ENCODE measurements around the gene AK8.
A peak's percentile ranks its signal among the peaks of the same experiment; 100 is the strongest.

Gene AK8

GRCh38 chr9:132877824-132878694 is at the start of gene AK8:
AK8 (minus strand) TSS chr9:132878284; CDS start chr9:132878255, 29 bp downstream.
- DNase-seq (ENCODE audit: low spot score) = peak; percentile 66

- DNase-seq (ENCODE audit: low spot score) = no peak
Observed at GRCh38 chr9:132927704-132928103, 49.6 kb upstream of the AK8 start.

- no peak for DNase-seq (ENCODE audit: low spot score)
Observed at GRCh38 chr9:132923346-132923902, 45.3 kb upstream of the AK8 start.

GRCh38 chr9:132919614-132920268 is 41.7 kb upstream of the AK8 start:
- no peak for DNase-seq (ENCODE audit: low spot score)

GRCh38 chr9:132914924-132915323 is 36.8 kb upstream of the AK8 start:
- no peak for DNase-seq (ENCODE audit: low spot score)

GRCh38 chr9:132912131-132912530 is 34.0 kb upstream of the AK8 start:
- no peak for DNase-seq (ENCODE audit: low spot score)

GRCh38 chr9:132910376-132910775 is 32.3 kb upstream of the AK8 start:
- DNase-seq (ENCODE audit: low spot score) = no peak

GRCh38 chr9:132909311-132909710 is 31.2 kb upstream of the AK8 start:
- DNase-seq (ENCODE audit: low spot score) = no peak

- no peak for DNase-seq (ENCODE audit: low spot score)
Observed at GRCh38 chr9:132908635-132909034, 30.6 kb upstream of the AK8 start.

GRCh38 chr9:132905726-132906125 is 27.6 kb upstream of the AK8 start:
- no peak for DNase-seq (ENCODE audit: low spot score)

GRCh38 chr9:132903574-132904492 is 25.7 kb upstream of the AK8 start:
- DNase-seq (ENCODE audit: low spot score) = no peak

GRCh38 chr9:132901858-132902831 is 24.1 kb upstream of the AK8 start:
- DNase-seq (ENCODE audit: low spot score) = peak; percentile 82

GRCh38 chr9:132898051-132898450 is 20.0 kb upstream of the AK8 start:
- no peak for DNase-seq (ENCODE audit: low spot score)

- no peak for DNase-seq (ENCODE audit: low spot score)
Observed at GRCh38 chr9:132896906-132897305, 18.8 kb upstream of the AK8 start.

- no peak for DNase-seq (ENCODE audit: low spot score)
Observed at GRCh38 chr9:132896264-132896663, 18.2 kb upstream of the AK8 start.

GRCh38 chr9:132894862-132895835 is 17.1 kb upstream of the AK8 start:
- DNase-seq (ENCODE audit: low spot score) = no peak

- DNase-seq (ENCODE audit: low spot score) = no peak
Observed at GRCh38 chr9:132894346-132894745, 16.3 kb upstream of the AK8 start.

GRCh38 chr9:132892400-132892799 is 14.3 kb upstream of the AK8 start:
- no peak for DNase-seq (ENCODE audit: low spot score)

GRCh38 chr9:132888151-132888550 is 10.1 kb upstream of the AK8 start:
- DNase-seq (ENCODE audit: low spot score) = no peak
